H9 (cell line): Measurements from ENCODE around the gene PRR12. TPM values are rescaled to one million over a fixed set of nuclear protein-coding genes. Genes with fewer than 3 reads are reported as not detected.

Source experiments
- DNase-seq: peaks from one replicate; pipeline ENCODE4 v3.0.0-alpha.2; 2017
- H2AFZ ChIP-seq: one replicate; pipeline ENCODE4 v1.6.1; 2013; ENCODE audit warnings: mild to moderate bottlenecking, low read length, control low read depth, moderate library complexity
- H2AK5ac ChIP-seq: 2 replicates; pipeline ENCODE4 v1.6.1; 2013; ENCODE audit warnings: low read length, control low read depth, mixed read lengths; ENCODE audit not compliant: insufficient read length
- H2BK120ac ChIP-seq: one replicate; pipeline ENCODE4 v1.6.1; 2013; ENCODE audit warnings: low read depth, mild to moderate bottlenecking, low read length, control low read depth, inconsistent platforms; ENCODE audit not compliant: poor library complexity, severe bottlenecking
- H2BK12ac ChIP-seq: 2 replicates; pipeline ENCODE4 v1.6.1; 2013; ENCODE audit warnings: low read length, control low read depth, mixed read lengths, low read depth; ENCODE audit not compliant: insufficient read length
- H2BK15ac ChIP-seq: 2 replicates; pipeline ENCODE4 v1.6.1; 2013; ENCODE audit warnings: low read depth, low read length, control low read depth
- H2BK20ac ChIP-seq: one replicate; pipeline ENCODE4 v1.6.1; 2013; ENCODE audit warnings: low read depth, mild to moderate bottlenecking, low read length, control low read depth, inconsistent platforms; ENCODE audit not compliant: poor library complexity, severe bottlenecking
- H2BK5ac ChIP-seq: 2 replicates; pipeline ENCODE4 v1.6.1; 2013; ENCODE audit warnings: low read length, control low read depth, mixed read lengths; ENCODE audit not compliant: insufficient read length
- H3K14ac ChIP-seq: 2 replicates; pipeline ENCODE4 v1.6.1; 2013; ENCODE audit warnings: low read length, control low read depth; ENCODE audit not compliant: insufficient read depth
- H3K18ac ChIP-seq: 2 replicates; pipeline ENCODE4 v1.6.1; 2013; ENCODE audit warnings: low read depth, mild to moderate bottlenecking, mixed read lengths, low read length, control low read depth; ENCODE audit not compliant: insufficient read length
- H3K23ac ChIP-seq: 2 replicates; pipeline ENCODE4 v1.6.1; 2013; ENCODE audit warnings: low read length, control low read depth, mixed read lengths, low read depth; ENCODE audit not compliant: insufficient read length
- H3K23me2 ChIP-seq: 2 replicates; pipeline ENCODE4 v1.6.1; 2013; ENCODE audit warnings: low read depth, mild to moderate bottlenecking, mixed read lengths, low read length, control low read depth; ENCODE audit not compliant: insufficient read length, poor library complexity, severe bottlenecking
- H3K27ac ChIP-seq: 2 replicates; pipeline ENCODE4 v1.5.1; 2013; ENCODE audit warnings: low read length, control low read depth, mixed read lengths, low read depth; ENCODE audit not compliant: insufficient read length
- H3K27me3 ChIP-seq: 2 replicates; pipeline ENCODE4 v1.6.1; 2013; ENCODE audit warnings: low read length, control low read depth, inconsistent platforms; ENCODE audit not compliant: insufficient read depth
- H3K4ac ChIP-seq: 2 replicates; pipeline ENCODE4 v1.6.1; 2013; ENCODE audit warnings: low read depth, mild to moderate bottlenecking, control low read depth, inconsistent platforms, low read length, moderate library complexity
- H3K4me1 ChIP-seq: 2 replicates; pipeline ENCODE4 v1.6.1; 2013; ENCODE audit warnings: low read length, control low read depth, inconsistent platforms; ENCODE audit not compliant: insufficient read depth
- H3K4me2 ChIP-seq: 2 replicates; pipeline ENCODE4 v1.6.1; 2013; ENCODE audit warnings: low read length, control low read depth, mixed read lengths; ENCODE audit not compliant: insufficient read length, insufficient read depth
- H3K56ac ChIP-seq: 2 replicates; pipeline ENCODE4 v1.6.1; 2013; ENCODE audit warnings: low read depth, mild to moderate bottlenecking, mixed read lengths, low read length, control low read depth; ENCODE audit not compliant: insufficient read length
- H3K79me1 ChIP-seq: 2 replicates; pipeline ENCODE4 v1.6.1; 2013; ENCODE audit warnings: low read depth, mild to moderate bottlenecking, moderate library complexity, low read length, control low read depth, inconsistent platforms; ENCODE audit not compliant: insufficient read depth, poor library complexity, severe bottlenecking
- H3K79me2 ChIP-seq: 2 replicates; pipeline ENCODE4 v1.6.1; 2013; ENCODE audit warnings: low read length, control low read depth, inconsistent platforms; ENCODE audit not compliant: insufficient read depth
- H3K9ac ChIP-seq: 2 replicates; pipeline ENCODE4 v1.6.1; 2013; ENCODE audit warnings: low read length, control low read depth, mixed read lengths; ENCODE audit not compliant: insufficient read length; ENCODE audit errors: extremely low read depth
- H3K9me3 ChIP-seq: one replicate; pipeline ENCODE4 v1.6.1; 2013; ENCODE audit warnings: low read depth, low read length, inconsistent platforms; ENCODE audit not compliant: control insufficient read depth
- H3T11ph ChIP-seq: one replicate; pipeline ENCODE4 v1.6.1; 2013; ENCODE audit warnings: mild to moderate bottlenecking, low read length, control low read depth, inconsistent platforms
- H4K20me1 ChIP-seq: one replicate; pipeline ENCODE4 v1.6.1; 2013; ENCODE audit not compliant: control insufficient read depth, insufficient read length, insufficient read depth
- H4K5ac ChIP-seq: 2 replicates; pipeline ENCODE4 v1.6.1; 2013; ENCODE audit warnings: low read depth, mild to moderate bottlenecking, mixed read lengths, low read length, control low read depth; ENCODE audit not compliant: insufficient read length
- H4K8ac ChIP-seq: replicated peaks from 2 replicates; pipeline ENCODE4 v1.6.1; 2013; ENCODE audit warnings: low read length, control low read depth, mixed read lengths, low read depth; ENCODE audit not compliant: insufficient read length
- H4K91ac ChIP-seq: 2 replicates; pipeline ENCODE4 v1.6.1; 2013; ENCODE audit warnings: low read depth, mild to moderate bottlenecking, moderate library complexity, mixed read lengths, low read length, control low read depth; ENCODE audit not compliant: insufficient read length
- H3K27ac Mint-ChIP-seq, 3 experiments: 2 replicates in 2 of 3; 3 replicates in 1 of 3; pipeline ENCODE4 v1.8.0; 2020 to 2021; ENCODE audit warnings: mixed read lengths in 3 of 3, mild to moderate bottlenecking in 1 of 3, moderate library complexity in 1 of 3
- H3K27me3 Mint-ChIP-seq: 2 replicates; pipeline ENCODE4 v1.8.0; 2021; ENCODE audit warnings: low read depth, mild to moderate bottlenecking, moderate library complexity, mixed read lengths
- H3K36me3 Mint-ChIP-seq, 3 experiments: 2 replicates in 2 of 3; 3 replicates in 1 of 3; pipeline ENCODE4 v1.8.0; 2020 to 2021; ENCODE audit warnings: low read depth in 3 of 3, mixed read lengths in 3 of 3; ENCODE audit not compliant: insufficient read depth in 1 of 3
- H3K4me1 Mint-ChIP-seq, 2 experiments: 2 replicates each; pipeline ENCODE4 v1.8.0; 2020; ENCODE audit warnings: mixed read lengths in 2 of 2
- H3K4me3 Mint-ChIP-seq, 2 experiments: 2 replicates in 1 of 2; 3 replicates in 1 of 2; pipeline ENCODE4 v1.8.0; 2020 to 2021; ENCODE audit warnings: mild to moderate bottlenecking in 2 of 2, mixed read lengths in 2 of 2, moderate library complexity in 1 of 2
- H3K9me3 Mint-ChIP-seq, 2 experiments: 2 replicates in 1 of 2; 3 replicates in 1 of 2; pipeline ENCODE4 v1.8.0; 2020; ENCODE audit warnings: mild to moderate bottlenecking in 2 of 2, mixed read lengths in 2 of 2, moderate library complexity in 1 of 2
- WGBS: extraction: QIAGEN DNeasy Blood & Tissue Kit; methylation state at CpG from one replicate; pipeline ENCODE4 v1.1.7; 2013; ENCODE audit warnings: missing lambda C conversion rate, low lambda C conversion rate, mixed read lengths; ENCODE audit not compliant: insufficient read length; ENCODE audit errors: extremely low coverage; 5-methylcytosine and 5-hydroxymethylcytosine counted together
- total RNA-seq: library from RNA; stranded (reverse); gene quantifications from 2 replicates; pipeline ENCODE4 v1.2.1, GENCODE V29; 2021
- TF ChIP-seq, protein P1 (sequence below): fragments of 200-600 bp; sonication (generic); conservative IDR thresholded peaks from 3 replicates; pipeline ENCODE4 v1.8.0; 2021; ENCODE audit warnings: antibody characterized with exemption, mild to moderate bottlenecking

The PRR12 gene
- total RNA-seq, 1 experiment from 2014 or later: 65.9 TPM

DNA sequence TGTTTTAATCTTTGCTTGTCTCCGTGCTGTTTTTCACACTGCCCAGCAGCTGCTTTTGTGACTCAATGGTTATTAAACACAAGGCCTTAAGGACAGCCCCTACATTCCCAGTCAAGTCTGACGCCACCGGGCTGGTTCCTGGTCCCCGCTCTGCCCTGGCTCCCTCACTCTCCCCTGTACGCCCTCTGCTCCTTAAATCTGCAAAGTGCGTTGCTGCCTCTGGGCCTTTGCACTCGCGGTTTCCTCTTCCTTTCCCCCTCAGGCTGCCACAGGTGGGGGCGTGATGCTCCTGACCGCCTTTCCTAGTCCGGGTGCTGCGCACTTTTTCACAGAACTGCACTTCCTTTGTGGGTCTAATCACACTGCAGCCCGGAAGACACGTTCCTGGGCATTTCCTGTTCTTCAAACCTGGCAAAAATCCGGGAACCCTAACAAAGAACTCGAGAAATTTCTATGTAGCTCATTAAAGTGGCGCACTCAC lies 36.2 kb upstream of the PRR12 start:
- Histone ChIP-seq H3K14ac (no peak overlapping the region), H4K8ac (no peak overlapping the region), H3K23me2 (peaks cover 9% of the 10 kb centered on the region), H4K20me1 (no peaks in the 10 kb centered on the region), H3K79me2 (no peaks in the 10 kb centered on the region), H3K23ac (no peak overlapping the region), H2BK12ac (no peak overlapping the region), H2AFZ (no peak overlapping the region), H3K56ac (no peak overlapping the region), H3K4me2 (no peak overlapping the region), H2BK5ac (no peak overlapping the region), H3K9me3 (no peaks in the 10 kb centered on the region), H3K18ac (no peak overlapping the region), H3K4ac (no peak overlapping the region), H3K27me3 (no peaks in the 10 kb centered on the region), H2BK15ac (no peak overlapping the region), H2AK5ac (no peak overlapping the region), H3K9ac (no peak overlapping the region), H2BK120ac (no peak overlapping the region), H3K4me1 (no peaks in the 10 kb centered on the region), H3T11ph (no peak overlapping the region), H2BK20ac (no peak overlapping the region), H4K91ac (no peak overlapping the region), H4K5ac (no peak overlapping the region), H3K79me1 (no peaks in the 10 kb centered on the region), H3K27ac (no peak overlapping the region)
- Mint-ChIP-seq H3K4me3 (peak overlapping the region in 1 of 2 experiments; percentile 23; a peak in 1 of 5 replicates), H3K27ac (peak overlapping the region in 1 of 3 experiments; percentile 70; a peak in 1 of 7 replicates), H3K36me3 (peaks cover 26 to 39% (median 38%) of the 10 kb centered on the region in 3 experiments), H3K4me1 (peaks cover 2 to 13% of the 10 kb centered on the region in 2 experiments; a peak in 3 of 4 replicates), H3K9me3 (no peaks in the 10 kb centered on the region), H3K27me3 (no peaks in the 10 kb centered on the region)
- TF ChIP-seq, protein P1, sequence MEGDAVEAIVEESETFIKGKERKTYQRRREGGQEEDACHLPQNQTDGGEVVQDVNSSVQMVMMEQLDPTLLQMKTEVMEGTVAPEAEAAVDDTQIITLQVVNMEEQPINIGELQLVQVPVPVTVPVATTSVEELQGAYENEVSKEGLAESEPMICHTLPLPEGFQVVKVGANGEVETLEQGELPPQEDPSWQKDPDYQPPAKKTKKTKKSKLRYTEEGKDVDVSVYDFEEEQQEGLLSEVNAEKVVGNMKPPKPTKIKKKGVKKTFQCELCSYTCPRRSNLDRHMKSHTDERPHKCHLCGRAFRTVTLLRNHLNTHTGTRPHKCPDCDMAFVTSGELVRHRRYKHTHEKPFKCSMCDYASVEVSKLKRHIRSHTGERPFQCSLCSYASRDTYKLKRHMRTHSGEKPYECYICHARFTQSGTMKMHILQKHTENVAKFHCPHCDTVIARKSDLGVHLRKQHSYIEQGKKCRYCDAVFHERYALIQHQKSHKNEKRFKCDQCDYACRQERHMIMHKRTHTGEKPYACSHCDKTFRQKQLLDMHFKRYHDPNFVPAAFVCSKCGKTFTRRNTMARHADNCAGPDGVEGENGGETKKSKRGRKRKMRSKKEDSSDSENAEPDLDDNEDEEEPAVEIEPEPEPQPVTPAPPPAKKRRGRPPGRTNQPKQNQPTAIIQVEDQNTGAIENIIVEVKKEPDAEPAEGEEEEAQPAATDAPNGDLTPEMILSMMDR: no peak
- no peak for DNase-seq
- no CpG with 5 or more reads among the region's 17 CpGs for WGBS
